Smooth muscle cell (in vitro differentiated cells): Measurements from ENCODE around the gene SLC35D1. TPM values are rescaled to one million over a fixed set of nuclear protein-coding genes. Genes with fewer than 3 reads are reported as not detected.
"Not testable (repeated sequence)": the region's sequence is repeated elsewhere in the genome, so short reads cannot be mapped to it uniquely, and the experiment has no call there.

ENCODE experiments used
- DNase-seq: peaks from one replicate; lab custom pipeline; 2025; ENCODE audit not compliant: unreplicated experiment; lab: John Stamatoyannopoulos, UW
- H2AFZ ChIP-seq: fragments of 200-600 bp; sonication (generic); 2 replicates; pipeline ENCODE4 v1.6.0; 2016; ENCODE audit warnings: antibody characterized with exemption, low read depth, mild to moderate bottlenecking
- H3F3A ChIP-seq: fragments of 200-600 bp; sonication (generic); 2 replicates; pipeline ENCODE4 v1.6.0; 2017; ENCODE audit warnings: antibody characterized with exemption, low read depth
- H3K27ac ChIP-seq: fragments of 200-600 bp; sonication (generic); 2 replicates; pipeline ENCODE4 v1.5.1; 2016; ENCODE audit warnings: low read depth, mild to moderate bottlenecking
- H3K27me3 ChIP-seq: fragments of 200-600 bp; sonication (generic); 2 replicates; pipeline ENCODE4 v1.6.1; 2016; ENCODE audit warnings: low read depth, mild to moderate bottlenecking
- H3K36me3 ChIP-seq: fragments of 200-600 bp; sonication (generic); 2 replicates; pipeline ENCODE4 v1.5.1; 2016; ENCODE audit warnings: low read depth
- H3K4me1 ChIP-seq: fragments of 200-600 bp; sonication (generic); 2 replicates; pipeline ENCODE4 v1.5.1; 2016; ENCODE audit warnings: low read depth
- H3K4me2 ChIP-seq: fragments of 200-600 bp; sonication (generic); 2 replicates; pipeline ENCODE4 v1.6.0; 2016; ENCODE audit warnings: mild to moderate bottlenecking
- H3K4me3 ChIP-seq: fragments of 200-600 bp; sonication (generic); 2 replicates; pipeline ENCODE4 v1.5.1; 2016; ENCODE audit warnings: mild to moderate bottlenecking
- H3K79me2 ChIP-seq: fragments of 200-600 bp; sonication (generic); 2 replicates; pipeline ENCODE4 v1.6.0; 2016; ENCODE audit warnings: low read depth, mild to moderate bottlenecking
- H3K9ac ChIP-seq: fragments of 200-600 bp; sonication (generic); 2 replicates; pipeline ENCODE4 v1.6.0; 2016; ENCODE audit warnings: low read depth
- H3K9me3 ChIP-seq: fragments of 200-600 bp; sonication (generic); replicated peaks from 2 replicates; pipeline ENCODE4 v1.5.1; 2016; ENCODE audit warnings: low read depth
- H4K20me1 ChIP-seq: fragments of 200-600 bp; sonication (generic); 2 replicates; pipeline ENCODE4 v1.6.0; 2016; ENCODE audit warnings: low read depth
- CTCF ChIP-seq: fragments of 200-600 bp; sonication (generic); IDR thresholded peaks from 2 replicates; pipeline ENCODE4 v1.5.1; 2017; ENCODE audit warnings: borderline replicate concordance, mild to moderate bottlenecking, antibody characterized with exemption; ENCODE audit not compliant: insufficient read depth, poor library complexity, severe bottlenecking
- WGBS: methylation state at CpG from one replicate; pipeline ENCODE4 v1.1.7; 2016; ENCODE audit warnings: low lambda C conversion rate; 5-methylcytosine and 5-hydroxymethylcytosine counted together
- polyA plus RNA-seq: library from polyadenylated mRNA; unstranded; fragments of >200 nt; fragmentation: Nextera tagmentation; extraction: Ambion mirVana; gene quantifications from 2 replicates; pipeline ENCODE4 v1.2.1, GENCODE V29; 2016
- total RNA-seq: library from RNA; depleted of rRNA; stranded (reverse); fragments of >200 nt; gene quantifications from 2 replicates; pipeline ENCODE4 v1.2.3, GENCODE V29; 2014

SLC35D1 gene
- total and polyA plus RNA-seq, 2 experiments from 2014 or later: 13.3 to 28.2 TPM

DNA sequence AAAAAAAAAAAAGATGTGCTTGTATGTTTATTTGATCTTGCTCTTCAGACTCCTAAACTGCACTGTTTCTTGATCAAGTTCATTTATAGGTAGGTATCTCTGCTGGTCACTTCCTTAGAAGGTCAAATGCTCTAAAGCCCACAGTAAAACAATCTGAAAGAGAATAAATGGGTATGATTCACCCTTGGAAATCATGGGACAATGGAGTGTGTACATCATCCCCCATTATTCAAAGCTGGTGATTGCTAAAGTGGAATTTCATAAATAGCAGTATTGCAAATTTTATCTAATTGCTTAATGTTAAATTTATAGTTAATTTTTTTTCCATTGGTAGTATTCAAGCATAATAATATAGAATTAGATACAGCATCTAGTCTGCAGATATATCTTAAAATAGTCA lies 75.7 kb downstream of the SLC35D1 start:
- Histone ChIP-seq H4K20me1 (peaks cover 8% of the 10 kb centered on the region), H3K9me3 (no peaks in the 10 kb centered on the region), H3K4me1 (no peaks in the 10 kb centered on the region), H3F3A (no peaks in the 10 kb centered on the region), H2AFZ (no peak overlapping the region), H3K4me2 (no peak overlapping the region), H3K27ac (no peak overlapping the region), H3K9ac (no peak overlapping the region), H3K79me2 (no peaks in the 10 kb centered on the region), H3K36me3 (peaks cover 24% of the 10 kb centered on the region), H3K4me3 (no peak overlapping the region), H3K27me3 (no peaks in the 10 kb centered on the region)
- TF ChIP-seq CTCF: no peak
- DNase-seq: no peak

GRCh38 chr1:66968574-66968973 lies 85.4 kb downstream of the SLC35D1 start:
- Histone ChIP-seq H3K9ac (no peak overlapping the region), H3K27ac (no peak overlapping the region), H3K79me2 (peaks cover 4% of the 10 kb centered on the region), H3K9me3 (peaks cover 8% of the 10 kb centered on the region), H3K36me3 (peaks cover 49% of the 10 kb centered on the region), H3K27me3 (no peaks in the 10 kb centered on the region), H2AFZ (no peak overlapping the region), H4K20me1 (peaks cover 2% of the 10 kb centered on the region), H3F3A (no peaks in the 10 kb centered on the region), H3K4me3 (no peak overlapping the region), H3K4me2 (no peak overlapping the region), H3K4me1 (no peaks in the 10 kb centered on the region)
- WGBS: 92% methylated on average over 3 of the region's 3 CpGs
- no peak for TF ChIP-seq CTCF
- no peak for DNase-seq

DNA sequence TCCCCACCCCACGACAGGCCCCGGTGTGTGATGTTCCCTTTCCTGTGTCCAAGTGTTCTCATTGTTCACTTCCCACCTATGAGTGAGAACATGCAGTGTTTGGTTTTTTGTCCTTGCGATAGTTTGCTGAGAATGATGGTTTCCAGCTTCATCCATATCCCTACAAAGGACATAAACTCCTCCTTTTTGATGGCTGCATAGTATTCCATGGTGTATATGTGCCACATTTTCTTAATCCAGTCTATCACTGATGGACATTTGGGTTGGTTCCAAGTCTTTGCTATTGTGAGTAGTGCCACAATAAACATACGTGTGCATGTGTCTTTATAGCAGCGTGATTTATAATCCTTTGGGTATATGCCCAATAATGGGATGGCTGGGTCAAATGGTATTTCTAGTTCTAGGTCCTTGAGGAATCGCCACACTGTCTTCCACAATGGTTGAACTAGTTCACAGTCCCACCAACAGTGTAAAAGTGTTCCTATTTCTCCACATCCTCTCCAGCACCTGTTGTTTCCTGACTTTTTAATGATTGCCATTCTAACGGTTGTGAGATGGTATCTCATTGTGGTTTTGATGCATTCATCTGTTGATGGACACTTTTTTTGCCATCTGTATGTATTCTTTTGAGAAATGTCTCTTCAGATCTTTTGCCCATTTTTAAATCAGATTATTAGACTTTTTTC lies 87.6 kb downstream of the SLC35D1 start:
- not testable (repeated sequence) for H3K9me3 ChIP-seq, H3F3A ChIP-seq, H4K20me1 ChIP-seq, DNase-seq, H3K4me3 ChIP-seq, H3K27me3 ChIP-seq, H3K79me2 ChIP-seq, H3K9ac ChIP-seq, H3K4me2 ChIP-seq, H2AFZ ChIP-seq, H3K27ac ChIP-seq, H3K4me1 ChIP-seq
- peaks cover 62% of the 10 kb centered on the region for H3K36me3 ChIP-seq
- 98% methylated on average over 7 of the region's 7 CpGs for WGBS

DNA sequence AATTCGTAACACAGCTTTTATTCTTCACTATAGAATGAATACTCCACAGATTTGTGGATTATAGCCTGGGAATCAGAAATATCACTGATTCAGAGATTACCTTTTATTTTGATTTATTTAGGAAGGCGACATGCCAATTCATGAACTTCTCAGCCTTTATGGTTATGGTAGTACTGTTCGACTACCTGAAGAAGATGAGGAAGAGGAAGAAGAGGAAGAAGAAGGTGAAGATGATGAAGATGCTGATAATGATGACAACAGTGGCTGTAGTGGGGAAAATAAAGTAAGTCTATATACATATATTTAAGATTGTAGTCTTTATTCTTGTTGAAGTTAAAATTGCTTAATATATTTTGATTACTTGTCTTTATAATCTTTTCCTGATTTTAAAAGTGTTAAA lies 96.0 kb downstream of the SLC35D1 start:
- Histone ChIP-seq H3K36me3 (peaks cover 36% of the 10 kb centered on the region), H3K79me2 (peaks cover 27% of the 10 kb centered on the region), H3K9ac (no peak overlapping the region), H3K27ac (no peak overlapping the region), H2AFZ (no peak overlapping the region), H3K4me1 (no peaks in the 10 kb centered on the region), H4K20me1 (peaks cover 30% of the 10 kb centered on the region), H3K9me3 (no peaks in the 10 kb centered on the region), H3K4me2 (no peak overlapping the region), H3K27me3 (no peaks in the 10 kb centered on the region), H3K4me3 (no peak overlapping the region), H3F3A (no peaks in the 10 kb centered on the region)
- no peak for TF ChIP-seq CTCF
- no peak for DNase-seq
- WGBS: 100% methylated on average over 3 of the region's 3 CpGs
